K562 (cell line): Measurements from ENCODE around the gene ABHD16A. TPM values are rescaled to one million over a fixed set of nuclear protein-coding genes. Genes with fewer than 3 reads are reported as not detected.

Experiments used
- DLX4 ChIP-seq: fragments of 250-450 bp; sonication (Bioruptor Pico); IDR thresholded peaks from 2 replicates; pipeline ENCODE4 v1.6.1; 2021; ENCODE audit warnings: mild to moderate bottlenecking
- E2F6 ChIP-seq, 2 experiments: IDR thresholded peaks; 2 replicates each; pipeline ENCODE4 v1.6.1; 2011; ENCODE audit warnings: borderline replicate concordance in 1 of 2, control low read depth in 1 of 2, low read depth in 1 of 2, low read length in 1 of 2, mild to moderate bottlenecking in 1 of 2, mixed read lengths in 1 of 2, moderate library complexity in 1 of 2; ENCODE audit not compliant: insufficient read depth in 1 of 2, insufficient read length in 1 of 2, poor library complexity in 1 of 2, severe bottlenecking in 1 of 2; ENCODE audit errors: extremely low read depth in 1 of 2
- ERF ChIP-seq: fragments of 450-650 bp; formaldehyde crosslinking; IDR thresholded peaks from 2 replicates; pipeline ENCODE4 v1.4.0; 2020; ENCODE audit warnings: mild to moderate bottlenecking, mixed read lengths
- FOXK1 ChIP-seq: sonication (generic); formaldehyde crosslinking; IDR thresholded peaks from 2 replicates; pipeline ENCODE4 v1.8.0; 2022; ENCODE audit warnings: missing genetic modification reagents, mild to moderate bottlenecking, borderline replicate concordance
- HDGF ChIP-seq: fragments of 450-650 bp; IDR thresholded peaks from 2 replicates; pipeline ENCODE4 v1.6.1; 2016
- KDM4B ChIP-seq, 2 experiments: fragments of 450-650 bp in 1 of 2; sonication (generic) in 1 of 2; IDR thresholded peaks; 2 replicates each; pipeline ENCODE4 v1.6.1; 2016 to 2017; ENCODE audit warnings: borderline replicate concordance in 2 of 2, antibody characterized with exemption in 1 of 2, low read depth in 1 of 2, mild to moderate bottlenecking in 1 of 2
- KDM5B ChIP-seq: fragments of 200-600 bp; sonication (generic); IDR thresholded peaks from 2 replicates; pipeline ENCODE4 v1.6.1; 2012; ENCODE audit warnings: low read depth, mild to moderate bottlenecking, moderate library complexity, low read length, control low read depth, inconsistent platforms; ENCODE audit not compliant: insufficient replicate concordance
- MBD1 ChIP-seq: fragments of 250-450 bp; sonication (Bioruptor Pico); IDR thresholded peaks from 2 replicates; pipeline ENCODE4 v1.8.0; 2022; ENCODE audit warnings: inconsistent platforms
- NCOA2 ChIP-seq, 2 experiments: fragments of 450-650 bp; IDR thresholded peaks; 2 replicates each; pipeline ENCODE4 v1.6.1; 2018; ENCODE audit warnings: mild to moderate bottlenecking in 2 of 2, moderate library complexity in 1 of 2; ENCODE audit not compliant: partially characterized antibody in 2 of 2
- PHF21A ChIP-seq: fragments of 450-650 bp; IDR thresholded peaks from 2 replicates; pipeline ENCODE4 v1.6.1; 2017; ENCODE audit warnings: low read depth, borderline replicate concordance
- RBM39 ChIP-seq: fragments of 200-400 bp; formaldehyde crosslinking; optimal IDR thresholded peaks from 2 replicates; pipeline ENCODE3; 2018; ENCODE audit warnings: low read depth, low read length
- STAG1 ChIP-seq: sonication (generic); formaldehyde crosslinking; IDR thresholded peaks from 2 replicates; pipeline ENCODE4 v1.5.0; 2020; ENCODE audit warnings: missing genetic modification reagents, borderline replicate concordance
- TGIF2 ChIP-seq: sonication (generic); formaldehyde crosslinking; IDR thresholded peaks from 2 replicates; pipeline ENCODE4 v1.8.1; 2022; ENCODE audit warnings: mild to moderate bottlenecking, missing genetic modification reagents, moderate library complexity
- ZBED1 ChIP-seq: IDR thresholded peaks from 2 replicates; pipeline ENCODE4 v1.6.1; 2014
- ZBTB1 ChIP-seq: sonication (generic); formaldehyde crosslinking; IDR thresholded peaks from 2 replicates; pipeline ENCODE4 v1.8.1; 2023; ENCODE audit warnings: missing genetic modification reagents, low read depth, mild to moderate bottlenecking, borderline replicate concordance
- ZFPM2 ChIP-seq: fragments of 250-450 bp; sonication (Bioruptor Pico); IDR thresholded peaks from 2 replicates; pipeline ENCODE4 v1.5.1; 2022; ENCODE audit warnings: mild to moderate bottlenecking
- ZNF274 ChIP-seq: IDR thresholded peaks from 2 replicates; pipeline ENCODE4 v1.6.1; 2011; ENCODE audit warnings: low read depth, mild to moderate bottlenecking, low read length, moderate library complexity, borderline replicate concordance
- ZNF277 ChIP-seq: fragments of 250-450 bp; sonication (Bioruptor Pico); IDR thresholded peaks from 2 replicates; pipeline ENCODE4 v1.8.0; 2022; ENCODE audit warnings: inconsistent platforms, mild to moderate bottlenecking, moderate library complexity, borderline replicate concordance
- ZNF280A ChIP-seq: fragments of 450-650 bp; IDR thresholded peaks from 2 replicates; pipeline ENCODE4 v1.6.1; 2018; ENCODE audit warnings: mild to moderate bottlenecking, low read depth; ENCODE audit not compliant: partially characterized antibody
- ZNF408 ChIP-seq: fragments of 250-450 bp; sonication (Bioruptor Pico); IDR thresholded peaks from 2 replicates; pipeline ENCODE4 v1.4.0; 2020; ENCODE audit warnings: low read depth, mild to moderate bottlenecking, moderate library complexity
- ZNF436 ChIP-seq: fragments of 250-450, 450-650 bp; sonication (Bioruptor Pico); formaldehyde crosslinking; IDR thresholded peaks from 2 replicates; pipeline ENCODE4 v1.7.0; 2020; ENCODE audit warnings: mild to moderate bottlenecking
- ZNF668 ChIP-seq: fragments of 250-450 bp; sonication (Bioruptor Pico); IDR thresholded peaks from 2 replicates; pipeline ENCODE4 v1.8.0; 2022; ENCODE audit warnings: mild to moderate bottlenecking, inconsistent platforms
- ZNF77 ChIP-seq: fragments of 250-450 bp; sonication (Bioruptor Pico); IDR thresholded peaks from 2 replicates; pipeline ENCODE4 v1.5.0; 2020
- polyA plus RNA-seq, 8 experiments: library from polyadenylated mRNA; depleted of rRNA in 4 of 8; stranded (reverse) in 5 of 8; unstranded in 3 of 8; fragments of >200 nt; fragmentation: Nextera tagmentation in 2 of 8; fragmentation: Illumina TruSeq in 1 of 8; extraction: Ambion mirVana in 2 of 8; extraction: Trizol in 1 of 8; gene quantifications; 2 replicates each; pipeline versions ENCODE4 v1.2.1 to v1.2.3, GENCODE V29; 2011 to 2014; ENCODE audit warnings: inconsistent platforms in 1 of 8, missing spikeins in 1 of 8
- total RNA-seq, 7 experiments: library from RNA; depleted of rRNA in 6 of 7; stranded (reverse); fragments of >200 nt in 6 of 7; fragmentation: Illumina TruSeq in 2 of 7; extraction: Trizol in 2 of 7; gene quantifications; 2 replicates each; pipeline versions ENCODE4 v1.2.1 to v1.2.3, GENCODE V29; 2011 to 2021; ENCODE audit warnings: low replicate concordance in 1 of 7

Gene ABHD16A
- total and polyA plus RNA-seq, 9 of the 15 experiments (the other 6 are each of a cell fraction or from before 2014, with no cell fraction given), result 25.8 to 120 (median 81.6) TPM

GRCh38 chr6:31676322-31676903 is 26.7 kb downstream of the ABHD16A start (continued):
- no peak for TF ChIP-seq ZBED1
- TF ChIP-seq NCOA2 (IDR thresholded peaks at IDR 0.05; ENCODE audit: partially characterized antibody in 2 of 2), result no peak
- no peak for TF ChIP-seq STAG1 (CRISPR knock-in tag)
- TF ChIP-seq ZNF436 (CRISPR knock-in tag), result no peak
- TF ChIP-seq ZNF408 (CRISPR knock-in tag), result no peak
- TF ChIP-seq ZFPM2 (CRISPR knock-in tag), result no peak
- no peak for TF ChIP-seq KDM4B (IDR thresholded peaks at IDR 0.05; ENCODE audit: borderline replicate concordance in 2 of 2, low read depth in 1 of 2)
- peak; percentile 20 for TF ChIP-seq KDM5B
- no peak for TF ChIP-seq ZBTB1 (CRISPR knock-in tag)
- no peak for TF ChIP-seq ERF (CRISPR knock-in tag)
- TF ChIP-seq E2F6 (IDR thresholded peaks at IDR 0.05; ENCODE audit: borderline replicate concordance in 1 of 2, extremely low read depth in 1 of 2, insufficient read depth in 1 of 2, insufficient read length in 1 of 2, low read depth in 1 of 2, low read length in 1 of 2, poor library complexity in 1 of 2, severe bottlenecking in 1 of 2), result no peak
- TF ChIP-seq ZNF274, result no peak
- TF ChIP-seq PHF21A, result no peak
- TF ChIP-seq TGIF2 (CRISPR knock-in tag), result peak; percentile 62; the same call in 1 of the 2 replicates
- no peak for TF ChIP-seq ZNF668 (CRISPR knock-in tag)
- TF ChIP-seq ZNF280A, result no peak
- TF ChIP-seq ZNF77 (CRISPR knock-in tag), result no peak
- peak; percentile 20 for TF ChIP-seq RBM39
- no peak for TF ChIP-seq DLX4 (CRISPR knock-in tag)
- TF ChIP-seq FOXK1 (CRISPR knock-in tag), result no peak
- TF ChIP-seq HDGF, result no peak
- TF ChIP-seq MBD1, result no peak
- no peak for TF ChIP-seq ZNF277 (CRISPR knock-in tag)
